GM18867 (cell line): ENCODE results near the gene LPGAT1.
"Not testable (repeated sequence)": the region's sequence is repeated elsewhere in the genome, so short reads cannot be mapped to it uniquely, and the experiment has no call there.

Source experiments
- ATAC-seq: cut with Tn5 transposase; IDR thresholded peaks from one replicate; pipeline ENCODE4 v1.9.1; 2021; ENCODE audit warnings: mild to moderate bottlenecking, moderate library complexity; ENCODE audit not compliant: unreplicated experiment

Gene LPGAT1, protein sequence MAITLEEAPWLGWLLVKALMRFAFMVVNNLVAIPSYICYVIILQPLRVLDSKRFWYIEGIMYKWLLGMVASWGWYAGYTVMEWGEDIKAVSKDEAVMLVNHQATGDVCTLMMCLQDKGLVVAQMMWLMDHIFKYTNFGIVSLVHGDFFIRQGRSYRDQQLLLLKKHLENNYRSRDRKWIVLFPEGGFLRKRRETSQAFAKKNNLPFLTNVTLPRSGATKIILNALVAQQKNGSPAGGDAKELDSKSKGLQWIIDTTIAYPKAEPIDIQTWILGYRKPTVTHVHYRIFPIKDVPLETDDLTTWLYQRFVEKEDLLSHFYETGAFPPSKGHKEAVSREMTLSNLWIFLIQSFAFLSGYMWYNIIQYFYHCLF

DNA sequence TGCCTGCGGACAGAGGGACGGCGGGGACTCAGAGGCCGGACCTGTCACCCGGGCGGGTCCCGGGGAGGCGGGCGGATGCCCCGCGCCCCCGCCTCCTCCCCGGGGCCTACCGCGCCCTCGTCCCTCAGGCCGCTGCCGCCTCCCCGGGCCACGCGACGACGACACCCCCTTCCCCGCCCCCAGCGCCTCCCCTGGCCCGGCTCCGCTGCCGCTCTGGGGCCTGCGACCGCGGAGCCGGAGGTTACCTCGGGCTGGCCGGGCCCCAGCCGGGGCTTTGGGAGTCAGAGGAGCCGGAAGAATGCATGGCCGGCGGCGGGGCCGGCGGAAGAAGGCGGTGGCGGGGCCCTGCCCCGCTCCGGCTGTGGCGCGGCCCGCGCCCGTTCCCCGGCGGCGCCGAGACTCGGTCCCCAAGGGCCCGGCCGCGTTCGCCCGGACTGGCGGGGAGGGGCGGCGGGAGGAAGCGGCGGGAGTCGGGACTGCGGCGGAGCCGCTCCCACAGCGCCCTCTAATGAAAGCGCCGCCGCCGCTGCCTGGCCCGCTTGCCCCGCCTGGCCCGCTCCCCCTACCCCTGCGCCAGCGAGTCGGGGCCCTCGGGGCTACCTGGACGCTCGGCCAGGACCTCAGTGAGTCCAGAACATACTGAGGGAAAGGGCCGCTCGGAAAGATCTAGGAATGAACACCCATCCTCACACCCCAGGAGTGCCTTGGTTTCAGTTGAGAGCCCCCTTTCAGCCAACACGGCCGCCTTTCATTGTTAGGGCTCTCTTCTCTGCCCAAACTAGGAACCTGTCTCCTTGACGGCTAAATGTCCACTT is at the start of gene LPGAT1:
TSS of gene LPGAT1 (minus strand) at position 436 of the 815 bp plus-strand sequence. CDS start 1,467 bp downstream, outside the sequence.
- peak; percentile 86 for ATAC-seq

GRCh38 chr1:211879475-211879874 is 48.9 kb upstream of the LPGAT1 start:
- ATAC-seq: no peak

- no peak for ATAC-seq
Observed at GRCh38 chr1:211876851-211877590, 46.5 kb upstream of the LPGAT1 start.

- no peak for ATAC-seq
Observed at GRCh38 chr1:211875541-211875940, 45.0 kb upstream of the LPGAT1 start.

DNA sequence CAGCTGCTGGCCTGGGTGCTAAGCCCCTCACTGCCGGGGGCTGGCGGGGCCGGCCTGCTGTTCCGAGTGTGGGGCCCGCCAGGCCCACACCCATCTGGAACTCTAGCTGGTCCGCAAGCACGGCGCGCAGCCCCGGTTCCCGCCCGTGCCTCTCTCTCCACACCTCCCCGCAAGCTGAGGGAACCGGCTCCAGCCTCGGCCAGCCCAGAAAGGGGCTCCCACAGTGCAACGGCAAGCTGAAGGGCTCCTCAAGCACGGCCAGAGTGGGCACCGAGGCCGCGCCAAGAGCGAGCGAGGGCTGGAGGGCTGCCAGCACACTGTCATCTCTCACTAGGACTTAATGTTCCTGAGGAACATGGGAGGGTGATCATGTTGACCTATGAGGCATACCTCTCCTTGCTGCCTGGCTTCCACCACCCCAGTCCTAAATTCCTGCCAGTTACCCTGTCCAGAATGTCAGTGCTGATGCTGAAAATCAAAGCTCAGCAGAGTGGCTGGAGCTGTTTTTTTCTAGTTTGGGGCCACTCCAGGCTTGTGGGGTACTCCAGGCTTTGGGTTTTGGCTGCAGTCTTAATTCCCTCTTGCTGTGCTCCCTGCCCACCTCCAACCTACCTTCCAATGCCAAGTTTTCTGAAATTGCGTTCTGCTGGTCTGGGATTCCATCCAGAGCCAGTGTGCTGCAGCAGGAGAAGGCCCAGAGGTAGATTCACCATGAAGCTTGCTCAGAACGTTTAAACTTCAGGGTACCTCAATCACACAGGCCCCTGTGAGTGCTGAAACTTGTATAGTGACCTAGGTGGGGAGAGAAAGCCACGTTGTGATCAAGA is 44.2 kb upstream of the LPGAT1 start:
- ATAC-seq: no peak

DNA sequence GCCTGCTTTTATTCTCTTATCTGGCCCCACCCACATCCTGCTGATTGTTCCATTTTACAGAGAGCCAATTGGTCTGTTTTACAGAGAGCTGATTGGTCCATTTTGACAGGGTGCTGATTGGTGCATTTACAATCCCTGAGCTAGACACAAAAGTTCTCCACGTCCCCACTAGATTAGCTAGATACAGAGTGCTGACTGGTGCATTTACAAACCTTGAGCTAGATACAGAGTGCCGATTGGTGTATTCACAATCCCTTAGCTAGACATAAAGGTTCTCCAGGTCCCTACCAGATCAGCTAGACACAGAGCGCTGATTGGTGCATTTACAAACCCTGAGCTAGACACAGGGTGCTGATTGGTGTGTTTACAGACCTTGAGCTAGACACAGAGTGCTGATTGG is 43.2 kb upstream of the LPGAT1 start:
- not testable (repeated sequence) for ATAC-seq

- ATAC-seq: no peak
Observed at GRCh38 chr1:211870156-211870555, 39.6 kb upstream of the LPGAT1 start.

DNA sequence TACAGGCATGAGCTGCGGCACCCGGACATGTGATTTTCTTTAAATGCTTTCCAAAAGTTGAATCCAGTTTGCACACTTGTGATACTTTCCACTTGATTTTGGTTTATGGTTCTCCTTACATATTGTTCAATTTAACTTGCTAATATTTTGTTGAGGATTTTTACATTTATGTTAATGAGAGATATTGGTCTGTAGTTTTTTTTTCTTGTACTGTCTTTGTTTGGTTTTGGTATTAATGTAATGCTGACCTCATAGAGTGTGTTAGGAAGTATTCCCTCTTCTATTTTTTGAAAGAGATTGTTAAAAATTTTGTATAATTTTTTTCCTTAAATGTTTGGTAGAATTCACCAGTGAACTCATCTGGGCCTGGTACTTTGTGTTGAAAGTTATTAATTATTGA is 34.6 kb upstream of the LPGAT1 start:
- ATAC-seq: no peak

DNA sequence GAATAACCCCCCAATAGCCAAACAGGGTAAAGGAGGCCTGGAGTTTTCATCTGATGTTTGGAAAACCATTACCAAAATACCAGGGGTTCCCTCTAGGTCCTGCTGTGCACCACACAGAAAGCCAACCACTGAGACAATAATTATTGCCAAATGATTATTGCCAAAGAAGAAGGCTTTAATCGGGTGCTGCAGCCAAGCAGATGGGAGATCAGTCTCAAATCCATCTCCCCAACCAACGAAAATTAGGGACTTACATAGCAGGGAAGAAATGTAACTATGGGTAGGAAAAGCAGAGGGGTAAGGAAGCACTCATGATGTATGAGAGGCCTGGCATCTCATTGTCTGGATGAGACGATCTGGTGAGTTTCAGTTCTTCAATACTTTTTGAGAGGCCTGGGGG is 28.8 kb upstream of the LPGAT1 start:
- no peak for ATAC-seq

DNA sequence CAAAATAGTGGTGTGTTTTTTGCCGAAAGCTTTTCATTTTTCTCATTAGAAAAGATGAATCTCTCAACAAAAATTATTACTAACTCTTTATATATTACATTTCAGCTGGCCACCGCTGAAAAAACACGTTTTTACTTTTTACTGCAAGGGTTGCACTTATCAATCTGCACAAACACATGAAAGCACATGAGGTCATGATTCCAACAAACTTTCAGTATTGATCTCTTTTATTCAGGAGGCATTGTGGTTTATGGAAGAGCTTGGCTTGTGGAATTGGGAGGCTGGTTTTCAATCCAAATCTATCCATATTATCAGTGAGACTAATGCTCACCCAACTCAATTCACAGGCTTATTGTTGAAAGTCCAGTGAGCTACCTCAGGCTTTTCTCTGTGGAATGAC is 20.6 kb upstream of the LPGAT1 start:
- ATAC-seq: no peak

DNA sequence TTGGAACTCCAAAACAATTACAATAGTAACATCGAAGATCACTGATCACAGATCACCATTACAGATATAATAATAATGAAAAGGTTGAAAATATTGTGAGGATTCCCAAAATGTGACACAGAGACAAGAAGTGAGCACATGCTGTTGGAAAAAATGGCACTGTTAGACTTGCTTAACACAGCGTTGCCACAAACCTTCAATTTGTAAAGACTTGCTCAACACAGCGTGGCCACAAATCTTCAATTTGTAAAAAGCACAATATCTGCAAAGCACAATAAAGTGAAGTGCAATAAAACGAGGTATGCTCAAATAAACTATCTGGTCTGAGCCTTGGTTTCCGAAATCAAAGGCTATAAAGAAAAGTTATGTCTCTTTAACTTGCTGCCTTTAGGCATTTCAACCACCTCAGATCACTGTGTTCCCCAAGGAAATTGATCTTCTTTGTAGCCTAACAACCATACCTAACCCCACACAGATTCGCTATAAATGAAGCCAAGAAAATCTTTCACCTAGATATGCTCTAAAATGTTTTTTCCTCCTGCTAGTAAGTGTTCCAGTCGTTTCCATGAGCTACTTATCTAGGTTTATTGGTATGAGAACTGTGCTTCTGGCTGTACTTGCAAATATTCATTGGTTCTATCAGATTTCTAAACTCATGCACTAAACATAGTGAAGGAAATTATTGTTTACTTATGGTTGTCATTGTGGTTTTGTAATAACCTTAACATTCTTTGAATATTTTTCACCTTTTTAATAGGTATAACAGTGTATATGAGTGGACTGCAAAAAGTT is 13.1 kb upstream of the LPGAT1 start:
- ATAC-seq: no peak

- ATAC-seq: no peak
Observed at GRCh38 chr1:211843018-211843417, 12.5 kb upstream of the LPGAT1 start.

GRCh38 chr1:211842518-211842917 is 12.0 kb upstream of the LPGAT1 start:
- ATAC-seq: no peak

DNA sequence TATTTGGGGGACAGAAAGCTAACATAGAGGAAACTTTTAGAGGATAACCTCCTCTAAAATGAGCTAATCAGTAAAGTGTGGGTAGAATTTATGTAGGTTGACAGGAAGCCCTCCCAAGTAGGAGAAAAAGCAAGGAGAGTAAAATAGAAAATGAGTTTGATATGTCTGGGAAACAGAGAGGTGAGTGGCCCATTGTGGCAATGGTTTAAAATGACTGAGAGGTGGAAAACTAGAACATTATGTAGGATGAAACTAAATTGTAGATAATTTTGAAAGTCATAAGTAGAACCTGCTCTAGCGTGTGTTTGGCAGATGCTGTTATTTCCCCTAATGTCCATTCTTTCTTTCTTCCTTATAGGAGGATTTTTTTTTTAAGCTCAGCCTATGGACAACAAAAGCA is 8.5 kb upstream of the LPGAT1 start:
- ATAC-seq: no peak

DNA sequence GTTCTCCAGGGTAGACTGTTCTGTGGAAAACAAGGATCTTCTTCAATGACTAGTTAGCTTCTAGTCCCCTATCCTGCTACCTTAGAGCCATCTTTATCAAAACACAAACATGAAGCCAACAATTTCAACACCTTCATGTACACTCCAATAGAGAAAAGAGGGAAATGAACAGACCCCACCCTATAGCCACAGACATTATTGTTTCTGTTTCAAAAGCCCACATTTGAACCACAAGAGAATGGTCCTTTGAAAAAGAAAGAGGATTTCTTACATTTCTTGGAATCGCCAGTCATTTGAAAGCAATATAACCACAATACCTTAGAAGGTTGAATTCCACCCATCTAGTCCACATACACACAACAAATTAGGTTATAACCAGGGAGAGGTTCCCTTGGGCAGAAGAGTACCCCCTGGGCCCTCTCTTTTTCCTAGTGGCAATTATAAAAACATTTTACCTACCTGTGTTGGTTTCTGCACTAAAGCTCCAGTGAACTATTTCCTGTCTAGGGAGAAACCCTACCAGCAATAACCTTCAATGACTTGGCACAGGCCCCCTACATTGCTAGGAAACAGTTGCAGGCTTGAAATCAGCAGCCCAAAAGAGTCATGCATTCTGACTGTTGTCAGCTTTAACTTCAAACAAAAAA is 2.7 kb upstream of the LPGAT1 start:
- ATAC-seq: no peak

DNA sequence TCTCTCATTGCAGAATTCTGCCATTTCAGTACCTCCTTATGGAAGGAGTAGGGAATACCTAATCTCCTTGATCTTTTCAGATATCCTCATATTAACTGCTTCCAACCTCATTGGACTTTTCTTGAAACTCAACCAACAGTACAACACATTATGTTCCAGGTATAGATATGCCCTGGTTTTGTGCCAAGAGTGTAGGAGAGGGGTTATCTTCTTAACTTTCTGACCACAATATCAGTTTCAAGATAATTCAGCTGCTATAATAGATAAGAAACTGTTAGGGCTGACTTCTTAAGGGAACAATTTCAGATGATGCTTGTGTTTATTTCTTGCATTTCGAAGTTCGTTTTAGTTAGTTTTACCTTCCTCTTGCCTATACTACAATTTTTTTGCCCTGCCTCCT is 2.1 kb upstream of the LPGAT1 start:
- no peak for ATAC-seq

DNA sequence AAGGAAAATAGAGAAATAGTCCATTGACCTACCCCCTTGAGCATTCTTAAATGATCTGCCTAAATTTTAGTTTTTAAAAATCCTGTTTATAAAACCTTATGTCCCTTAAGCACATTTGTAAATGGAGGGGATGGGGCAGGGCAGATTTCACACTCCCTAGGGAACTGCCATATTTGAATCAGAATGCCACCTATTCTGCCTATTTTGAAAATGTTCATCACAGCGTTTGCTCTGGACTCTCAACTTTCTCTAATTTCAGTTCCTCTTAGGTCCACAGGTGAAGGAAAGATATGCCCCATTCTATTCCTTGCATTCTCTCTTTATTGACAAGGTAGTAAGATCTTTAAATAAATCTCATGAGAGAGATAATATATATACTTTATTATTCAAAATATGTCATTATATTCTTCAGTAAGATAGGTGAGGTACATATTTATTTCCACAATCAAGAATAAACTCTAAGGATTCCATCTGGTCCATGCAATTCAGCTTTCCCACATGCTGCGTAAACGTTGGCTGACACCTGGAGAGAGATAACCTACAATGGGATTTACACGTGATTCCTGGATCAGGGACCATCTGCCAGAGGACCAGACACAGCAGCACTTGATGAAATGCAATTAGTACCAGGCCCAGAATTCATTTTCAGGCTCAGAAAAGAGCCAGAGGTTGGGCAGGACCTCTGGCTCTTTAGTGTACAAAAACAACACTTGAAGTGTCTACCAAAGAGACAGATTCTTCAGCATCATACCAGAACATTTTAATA is 1.2 kb upstream of the LPGAT1 start:
- ATAC-seq: no peak

DNA sequence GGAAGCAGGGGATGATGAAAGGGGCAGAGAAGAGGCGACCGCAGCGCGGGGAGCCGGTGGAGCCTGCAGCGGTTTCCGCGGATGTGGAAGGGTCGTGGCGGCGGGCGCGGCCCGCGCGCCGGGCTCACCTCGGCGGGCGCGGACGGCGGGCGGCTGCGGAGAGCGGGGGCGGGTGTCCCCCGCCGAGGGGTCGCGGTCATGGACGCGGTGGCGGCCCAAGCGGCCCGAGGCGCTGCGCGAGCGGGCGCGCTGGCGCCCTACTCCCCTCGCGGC is 572 bp downstream of the LPGAT1 start:
- ATAC-seq: no peak
